NCI-H2196 treated with DMSO at 0.1 percent for 48 hours (cell line): ENCODE measurements around the gene CACNA1C.
A peak's percentile ranks its signal among the peaks of the same experiment; 100 is the strongest.

Experiments
- DNase-seq: peaks from one replicate; lab custom pipeline; 2025; ENCODE audit not compliant: unreplicated experiment; lab: John Stamatoyannopoulos, UW

Gene CACNA1C

GRCh38 chr12:2052826-2053678 is at the start of gene CACNA1C:
TSS of gene CACNA1C (plus strand) at chr12:2052987. CDS start at chr12:2053563, 576 bp downstream.
- DNase-seq, result no peak

- no peak for DNase-seq
Observed at GRCh38 chr12:2003676-2004112, 49.1 kb upstream of the CACNA1C start.

GRCh38 chr12:2004113-2004929 is 48.5 kb upstream of the CACNA1C start, which contains the start of gene DCP1B:
TSS of gene DCP1B (minus strand) at chr12:2004457. CDS start at chr12:2004431, 26 bp downstream.
- peak; percentile 62 for DNase-seq

GRCh38 chr12:2008677-2009076 is 44.1 kb upstream of the CACNA1C start:
- DNase-seq, result no peak

- no peak for DNase-seq
Observed at GRCh38 chr12:2009623-2010022, 43.2 kb upstream of the CACNA1C start.

GRCh38 chr12:2011643-2012607 is 40.9 kb upstream of the CACNA1C start:
- DNase-seq, result no peak

- no peak for DNase-seq
Observed at GRCh38 chr12:2013086-2013485, 39.7 kb upstream of the CACNA1C start.

- no peak for DNase-seq
Observed at GRCh38 chr12:2013527-2014223, 39.1 kb upstream of the CACNA1C start.

- no peak for DNase-seq
Observed at GRCh38 chr12:2014231-2014630, 38.6 kb upstream of the CACNA1C start.

- no peak for DNase-seq
Observed at GRCh38 chr12:2016862-2017545, 35.8 kb upstream of the CACNA1C start.

GRCh38 chr12:2017546-2018337 is 35.0 kb upstream of the CACNA1C start:
- DNase-seq, result no peak

GRCh38 chr12:2018391-2018790 is 34.4 kb upstream of the CACNA1C start:
- no peak for DNase-seq

GRCh38 chr12:2019126-2019525 is 33.7 kb upstream of the CACNA1C start:
- DNase-seq, result no peak

- no peak for DNase-seq
Observed at GRCh38 chr12:2020511-2020910, 32.3 kb upstream of the CACNA1C start.

- DNase-seq, result no peak
Observed at GRCh38 chr12:2023365-2023764, 29.4 kb upstream of the CACNA1C start.

GRCh38 chr12:2027351-2027750 is 25.4 kb upstream of the CACNA1C start:
- DNase-seq, result no peak

- DNase-seq, result no peak
Observed at GRCh38 chr12:2029851-2030250, 22.9 kb upstream of the CACNA1C start.

- DNase-seq, result no peak
Observed at GRCh38 chr12:2032506-2032905, 20.3 kb upstream of the CACNA1C start.
